Ishikawa (cell line): Measurements from ENCODE around the gene MACROD2.

Experiments
- CEBPB ChIP-seq: IDR thresholded peaks from 2 replicates; pipeline ENCODE4 v1.6.1; 2012
- CREB1 ChIP-seq: IDR thresholded peaks from 2 replicates; pipeline ENCODE4 v1.6.1; 2012; ENCODE audit warnings: low read depth
- EGR1 ChIP-seq: IDR thresholded peaks from 2 replicates; pipeline ENCODE4 v1.6.1; 2012
- EP300 ChIP-seq: IDR thresholded peaks from 2 replicates; pipeline ENCODE4 v1.6.1; 2012; ENCODE audit warnings: borderline replicate concordance
- FOXM1 ChIP-seq: IDR thresholded peaks from 2 replicates; pipeline ENCODE4 v1.6.1; 2012; ENCODE audit warnings: low read depth, borderline replicate concordance
- NFIC ChIP-seq: IDR thresholded peaks from 2 replicates; pipeline ENCODE4 v1.6.1; 2012
- RAD21 ChIP-seq: IDR thresholded peaks from 2 replicates; pipeline ENCODE4 v1.6.1; 2012; ENCODE audit warnings: low read depth
- REST ChIP-seq: IDR thresholded peaks from 2 replicates; pipeline ENCODE4 v1.6.1; 2012; ENCODE audit warnings: low read depth, mild to moderate bottlenecking
- TAF1 ChIP-seq: IDR thresholded peaks from 2 replicates; pipeline ENCODE4 v1.6.1; 2012; ENCODE audit warnings: low read depth, mild to moderate bottlenecking
- TCF12 ChIP-seq: IDR thresholded peaks from 2 replicates; pipeline ENCODE4 v1.6.1; 2012; ENCODE audit warnings: low read depth
- TEAD4 ChIP-seq: IDR thresholded peaks from 2 replicates; pipeline ENCODE4 v1.6.1; 2012
- USF1 ChIP-seq: IDR thresholded peaks from 2 replicates; pipeline ENCODE4 v1.6.1; 2012
- YY1 ChIP-seq: IDR thresholded peaks from 2 replicates; pipeline ENCODE4 v1.6.1; 2012; ENCODE audit warnings: low read depth
- ZBTB7A ChIP-seq: IDR thresholded peaks from 2 replicates; pipeline ENCODE4 v1.6.1; 2012; ENCODE audit warnings: low read depth
- TF ChIP-seq, protein P1 (sequence below): IDR thresholded peaks from 2 replicates; pipeline ENCODE4 v1.6.1; 2012

The MACROD2 gene

DNA sequence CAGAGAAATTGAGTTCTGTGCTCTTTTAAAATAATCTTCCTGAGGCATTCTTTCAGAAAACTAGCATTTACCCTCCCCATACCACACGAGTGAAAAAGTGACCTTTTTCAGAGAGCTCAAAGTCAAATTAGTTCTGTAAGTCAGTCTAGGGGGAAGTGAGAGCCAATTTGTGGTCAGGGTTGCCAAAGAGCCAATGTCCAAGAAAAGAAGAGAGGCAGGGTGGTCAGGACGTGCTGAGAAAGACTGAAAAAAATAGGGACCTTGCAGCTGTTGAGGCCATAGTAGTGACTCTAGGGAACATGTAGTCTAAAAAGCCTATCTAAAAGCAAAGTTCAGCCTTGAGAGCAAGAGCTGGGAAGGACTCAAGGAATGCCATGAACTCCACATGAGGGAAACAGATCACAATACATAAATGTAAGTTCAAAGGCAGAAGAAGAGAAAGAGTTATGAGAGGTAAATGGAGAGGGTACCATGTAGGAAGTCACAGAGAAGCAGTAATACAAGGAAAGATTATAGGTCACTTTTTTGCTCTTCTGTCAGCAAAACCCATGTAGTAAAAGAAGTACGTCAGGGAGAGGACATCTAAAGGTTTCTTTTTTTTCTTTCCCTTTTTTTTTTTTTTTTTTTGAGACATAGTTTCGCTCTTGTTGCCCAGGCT, 907.2 kb downstream of the MACROD2 start:
- TF ChIP-seq ZBTB7A (no peak), CEBPB (no peak), TEAD4 (no peak), REST (no peak), EGR1 (no peak), NFIC (no peak), USF1 (no peak), YY1 (no peak), CREB1 (no peak), EP300 (no peak)
- TF ChIP-seq, protein P1, sequence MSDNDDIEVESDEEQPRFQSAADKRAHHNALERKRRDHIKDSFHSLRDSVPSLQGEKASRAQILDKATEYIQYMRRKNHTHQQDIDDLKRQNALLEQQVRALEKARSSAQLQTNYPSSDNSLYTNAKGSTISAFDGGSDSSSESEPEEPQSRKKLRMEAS: no peak

DNA sequence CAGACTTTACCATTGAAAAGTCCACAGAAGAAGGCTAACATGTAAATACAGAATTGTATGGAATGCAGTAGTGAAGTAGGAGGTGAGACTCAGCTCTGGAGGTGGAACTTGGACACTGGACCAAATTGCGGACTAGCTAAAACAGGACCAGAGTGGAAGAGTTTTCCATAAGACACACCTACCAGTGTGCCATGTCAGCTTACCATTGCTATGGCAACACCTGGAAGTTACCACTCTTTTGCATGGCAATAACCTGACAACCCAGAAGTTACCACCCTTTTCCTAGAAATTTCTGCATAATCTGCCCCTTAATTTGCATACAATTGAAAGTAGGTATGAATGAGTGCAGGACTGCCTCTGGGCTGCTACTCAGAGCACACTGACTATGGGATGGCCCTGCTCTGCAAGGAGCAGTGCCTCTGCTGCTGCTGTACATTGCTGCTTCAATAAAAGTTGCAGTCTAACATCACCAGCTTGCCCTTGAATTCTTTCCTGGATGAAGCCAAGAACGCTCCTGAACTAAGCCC, 911.7 kb downstream of the MACROD2 start:
- no peak for TF ChIP-seq TEAD4
- TF ChIP-seq TAF1: no peak
- TF ChIP-seq CREB1: no peak
- TF ChIP-seq NFIC: no peak
- TF ChIP-seq FOXM1: no peak
- no peak for TF ChIP-seq USF1
- no peak for TF ChIP-seq TCF12

DNA sequence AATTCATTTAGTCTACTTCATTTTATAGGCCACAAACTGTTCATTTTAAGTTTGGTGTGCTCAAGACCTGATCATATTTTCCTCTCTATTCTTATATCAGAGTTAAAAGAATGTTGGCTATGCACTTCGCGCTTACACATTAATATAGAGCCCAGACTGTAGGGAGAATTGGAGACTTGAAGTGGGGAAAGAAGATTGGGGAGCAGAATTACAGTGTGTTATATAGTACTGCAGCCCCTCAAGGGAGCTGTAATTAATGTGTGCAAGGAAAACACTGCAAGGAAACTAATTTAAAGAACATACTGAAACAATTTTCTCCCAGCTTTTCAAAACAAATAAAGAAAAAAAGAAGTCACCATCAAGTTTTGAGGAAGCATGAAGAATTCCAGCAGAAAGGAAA, 914.8 kb downstream of the MACROD2 start:
- TF ChIP-seq FOXM1 (no peak), EGR1 (no peak), REST (no peak), TAF1 (no peak), NFIC (no peak), RAD21 (no peak), CREB1 (no peak), EP300 (no peak), YY1 (no peak), ZBTB7A (no peak), CEBPB (no peak), USF1 (no peak), TCF12 (no peak), TEAD4 (no peak)
- TF ChIP-seq, protein P1: no peak

- TF ChIP-seq CREB1: no peak
- no peak for TF ChIP-seq NFIC
- TF ChIP-seq TCF12: no peak
- TF ChIP-seq YY1: no peak
- TF ChIP-seq EGR1: no peak
- no peak for TF ChIP-seq FOXM1
- TF ChIP-seq, protein P1: no peak
- no peak for TF ChIP-seq ZBTB7A
- TF ChIP-seq TEAD4: no peak
- no peak for TF ChIP-seq EP300
- TF ChIP-seq RAD21: no peak
- TF ChIP-seq CEBPB: no peak
- TF ChIP-seq TAF1: no peak
Measured at GRCh38 chr20:14913896-14914620, 918.7 kb downstream of the MACROD2 start.

DNA sequence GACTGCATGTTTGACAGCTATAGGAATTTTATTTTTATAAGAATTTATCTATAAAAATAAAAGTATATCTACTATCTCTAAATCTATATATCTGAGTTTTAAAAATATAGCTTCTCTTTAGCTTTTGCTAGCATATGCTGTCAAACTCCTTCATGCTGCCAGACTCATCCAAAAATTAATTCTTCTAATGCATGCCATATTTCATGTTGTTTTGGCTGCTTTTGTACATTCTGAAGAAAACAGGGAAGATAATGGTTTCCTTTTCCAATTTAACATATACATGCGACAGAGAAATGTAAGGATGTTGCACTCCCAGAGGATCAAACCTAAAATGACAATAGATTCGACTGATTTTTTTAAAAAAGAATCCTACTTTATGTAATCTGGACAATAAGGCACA, 919.3 kb downstream of the MACROD2 start:
- TF ChIP-seq YY1 (no peak), CEBPB (no peak), ZBTB7A (no peak), CREB1 (no peak), TEAD4 (no peak), REST (no peak), RAD21 (no peak), NFIC (no peak), USF1 (no peak), EP300 (no peak), TCF12 (no peak), EGR1 (no peak), TAF1 (no peak), FOXM1 (no peak)
- TF ChIP-seq, protein P1: no peak
